Panc1 (cell line): ENCODE data around the gene RIMBP3B. TPM values are rescaled to one million over a fixed set of nuclear protein-coding genes. Genes with fewer than 3 reads are reported as not detected.
"Not testable (repeated sequence)": the region's sequence is repeated elsewhere in the genome, so short reads cannot be mapped to it uniquely, and the experiment has no call there.

ENCODE experiments used
- ATAC-seq: fragments of 200-7000 bp; cut with Tn5 transposase; 2 replicates; pipeline ENCODE4 v1.9.1; 2020; ENCODE audit warnings: mild to moderate bottlenecking, moderate library complexity
- Bru-seq: library from RNA; stranded (reverse); fragments of 400-500 nt; gene quantifications from one replicate; lab custom pipeline; 2021; lab: Mats Ljungman, UMichigan
- BruChase-seq, 2 experiments: library from RNA; stranded (reverse); fragments of 400-500 nt; gene quantifications; one replicate each; lab custom pipeline; 2021; lab: Mats Ljungman, UMichigan
- BruUV-seq: library from RNA; stranded (reverse); fragments of 400-500 nt; replicated peaks from 2 replicates; lab custom pipeline; 2021; lab: Mats Ljungman, UMichigan
- CTCF ChIA-PET: fragments of 300-600 bp; sonication (Branson Sonifier 250); formaldehyde crosslinking; loops from one replicate; lab custom pipeline; 2022; ENCODE audit warnings: antibody characterized with exemption; lab: Charles Lee
- POLR2A ChIA-PET: fragments of 300-600 bp; sonication (Branson Sonifier 250); formaldehyde crosslinking; loops from one replicate; lab custom pipeline; 2022; ENCODE audit warnings: antibody characterized with exemption; lab: Charles Lee
- DNase-seq: peaks from one replicate; pipeline ENCODE4 v3.0.0-alpha.2; 2010; ENCODE audit warnings: low read depth, low spot score
- H3K27ac ChIP-seq: 2 replicates; pipeline ENCODE4 v1.5.1; 2011; ENCODE audit warnings: mild to moderate bottlenecking, low read length, inconsistent platforms
- H3K27me3 ChIP-seq: fragments of 200-500 bp; sonication (Bioruptor generic); 2 replicates; pipeline ENCODE4 v1.6.0; 2014; ENCODE audit warnings: low read length, inconsistent platforms; ENCODE audit not compliant: control insufficient read depth, insufficient read depth
- H3K36me3 ChIP-seq: fragments of 200-500 bp; sonication (Bioruptor generic); 2 replicates; pipeline ENCODE4 v1.5.1; 2014; ENCODE audit warnings: inconsistent platforms, mild to moderate bottlenecking, low read length, moderate library complexity; ENCODE audit not compliant: control insufficient read depth, insufficient read depth
- H3K4me1 ChIP-seq: 2 replicates; pipeline ENCODE4 v1.5.1; 2011; ENCODE audit warnings: inconsistent platforms, mild to moderate bottlenecking, low read length, moderate library complexity; ENCODE audit not compliant: control insufficient read depth, insufficient read depth
- H3K4me3 ChIP-seq, 2 experiments: 2 replicates each; pipeline ENCODE4 v1.5.1; 2011 to 2012; ENCODE audit warnings: low read depth in 2 of 2, low read length in 2 of 2, mild to moderate bottlenecking in 2 of 2, inconsistent platforms in 1 of 2, moderate library complexity in 1 of 2
- H3K9me3 ChIP-seq: fragments of 200-500 bp; sonication (Bioruptor generic); 2 replicates; pipeline ENCODE4 v1.5.1; 2014; ENCODE audit warnings: low read depth, mild to moderate bottlenecking, inconsistent platforms, low read length, moderate library complexity; ENCODE audit not compliant: control insufficient read depth, insufficient read depth
- in situ Hi-C: cut with HindIII; loops from 2 replicates; pipeline ENCODE4 v1.10.0; 2016; ENCODE audit warnings: low sequenced_read_pairs, low pct_unique_long_range_greater_than_20kb
- intact Hi-C: fragments of 100-400 bp; cut with micrococcal nuclease; formaldehyde crosslinking; loops from one replicate; pipeline ENCODE4 v1.10.0; 2022; ENCODE audit not compliant: unreplicated experiment
- long read RNA-seq: library from polyadenylated mRNA; unstranded; transcript quantifications from one replicate; pipeline ENCODE4 v2.0.0, GENCODE V29; 2021; ENCODE audit not compliant: unreplicated experiment
- polyA plus RNA-seq: library from polyadenylated mRNA; unstranded; fragments of >200 nt; gene quantifications from one replicate; pipeline ENCODE4 v1.2.1, GENCODE V29; 2012; ENCODE audit warnings: missing spikeins; ENCODE audit not compliant: insufficient read length
- total RNA-seq: library from RNA; stranded (reverse); gene quantifications from one replicate; pipeline ENCODE4 v1.2.1, GENCODE V29; 2021; ENCODE audit not compliant: unreplicated experiment

Gene RIMBP3B
- total RNA-seq (0.54 TPM), Bru-seq, nascent RNA (percentile 11 among the genes with signal in this experiment), BruChase-seq, experiment 1, labeled RNA remaining after a 2-hour chase (percentile 18 among the genes with signal in this experiment), BruChase-seq, experiment 2, labeled RNA remaining after a 6-hour chase (not detected)
- polyA plus RNA-seq: not detected
- long read RNA-seq, full-length matches to known transcripts: 3 of 3 reads
- long read RNA-seq, partial matches to known transcripts: 0 of 3 reads
- long read RNA-seq, other reads (novel, unspliced or antisense): 0 of 3 reads

- ATAC-seq: peak; percentile 86
Observed at GRCh38 chr22:21383701-21384467, at the start of gene RIMBP3B. Gene RIMBP3B (plus strand): TSS chr22:21383751. CDS start chr22:21383859, 108 bp downstream.

GRCh38 chr22:21357527-21357926, 26.0 kb upstream of the RIMBP3B start:
- in situ Hi-C loops, ATAC-seq, BruUV-seq, H3K27ac ChIP-seq, H3K4me1 ChIP-seq, H3K27me3 ChIP-seq, CTCF ChIA-PET, H3K4me3 ChIP-seq, DNase-seq, H3K36me3 ChIP-seq, H3K9me3 ChIP-seq, intact Hi-C loops, POLR2A ChIA-PET: not testable (repeated sequence)

More at GRCh38 chr22:21383701-21384467, at the start of gene RIMBP3B:
- H3K4me3 ChIP-seq, H3K27me3 ChIP-seq, H3K9me3 ChIP-seq, H3K36me3 ChIP-seq, DNase-seq, in situ Hi-C loops, H3K4me1 ChIP-seq, H3K27ac ChIP-seq, POLR2A ChIA-PET, BruUV-seq, intact Hi-C loops, CTCF ChIA-PET: not testable (repeated sequence)

GRCh38 chr22:21360525-21360924, 23.0 kb upstream of the RIMBP3B start:
- H3K27me3 ChIP-seq, H3K4me3 ChIP-seq, POLR2A ChIA-PET, intact Hi-C loops, in situ Hi-C loops, H3K4me1 ChIP-seq, H3K9me3 ChIP-seq, DNase-seq, CTCF ChIA-PET, H3K27ac ChIP-seq, BruUV-seq, ATAC-seq, H3K36me3 ChIP-seq: not testable (repeated sequence)

DNA sequence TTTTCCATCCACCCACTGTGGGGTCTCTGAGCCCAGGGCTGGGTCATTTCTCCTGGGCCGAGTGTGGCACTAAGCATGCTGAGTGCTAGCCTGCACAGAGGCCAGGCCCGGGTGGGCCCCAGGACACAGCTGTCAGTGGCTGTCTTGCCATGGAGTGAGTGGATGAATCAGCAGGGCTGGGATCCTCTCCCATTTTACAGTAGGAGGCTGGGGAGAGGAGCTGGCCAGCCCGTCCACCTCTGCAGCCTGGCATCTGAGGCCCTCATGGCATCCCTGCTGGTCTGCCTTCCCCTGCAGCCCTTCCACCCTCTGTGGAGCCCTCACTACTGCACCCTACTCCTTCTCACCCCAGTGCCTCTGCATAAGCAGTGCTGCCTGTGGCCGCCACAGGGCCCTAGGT, 21.1 kb upstream of the RIMBP3B start:
- H3K4me1 ChIP-seq, H3K9me3 ChIP-seq, BruUV-seq, H3K27ac ChIP-seq, intact Hi-C loops, H3K27me3 ChIP-seq, DNase-seq, in situ Hi-C loops, POLR2A ChIA-PET, H3K36me3 ChIP-seq, H3K4me3 ChIP-seq, CTCF ChIA-PET: not testable (repeated sequence)
- peak; percentile 60; the same call in 1 of the 2 replicates for ATAC-seq

GRCh38 chr22:21363061-21363460, 20.5 kb upstream of the RIMBP3B start:
- H3K36me3 ChIP-seq, H3K4me3 ChIP-seq, CTCF ChIA-PET, BruUV-seq, DNase-seq, intact Hi-C loops, in situ Hi-C loops, H3K9me3 ChIP-seq, H3K27me3 ChIP-seq, H3K4me1 ChIP-seq, ATAC-seq, H3K27ac ChIP-seq, POLR2A ChIA-PET: not testable (repeated sequence)

- H3K9me3 ChIP-seq, in situ Hi-C loops, H3K36me3 ChIP-seq, H3K4me3 ChIP-seq, H3K4me1 ChIP-seq, H3K27ac ChIP-seq, POLR2A ChIA-PET, BruUV-seq, H3K27me3 ChIP-seq, intact Hi-C loops, DNase-seq, CTCF ChIA-PET: not testable (repeated sequence)
- 0 out of 2 replicates have a peak, but pooled peaks have one; percentile 29 for ATAC-seq
Observed at GRCh38 chr22:21363803-21364202, 19.7 kb upstream of the RIMBP3B start.

DNA sequence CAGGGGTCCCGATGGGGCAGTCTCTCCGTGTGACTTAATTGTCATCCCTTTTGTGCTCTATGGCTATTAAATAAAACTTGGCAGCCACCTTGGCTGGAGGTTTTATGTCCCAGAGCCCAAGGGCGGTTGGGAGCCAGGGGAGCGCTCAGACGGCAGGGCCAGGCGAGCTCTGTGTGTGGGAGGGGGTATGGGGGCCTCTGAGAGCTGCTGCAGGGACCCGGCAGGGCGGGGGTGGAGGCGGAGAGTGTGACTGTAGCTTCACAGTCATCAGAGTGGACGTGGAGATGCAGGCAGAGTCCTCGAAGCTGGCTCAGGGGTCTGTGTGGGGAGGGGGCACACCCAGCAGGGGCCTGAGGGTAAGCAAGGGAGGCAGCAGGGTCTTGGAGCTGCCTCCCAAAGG, 19.2 kb upstream of the RIMBP3B start:
- DNase-seq, in situ Hi-C loops, H3K4me3 ChIP-seq, H3K27me3 ChIP-seq, POLR2A ChIA-PET, CTCF ChIA-PET, BruUV-seq, ATAC-seq, H3K27ac ChIP-seq, H3K9me3 ChIP-seq, intact Hi-C loops, H3K4me1 ChIP-seq, H3K36me3 ChIP-seq: not testable (repeated sequence)
